ENCODE results near the gene ADAMTS12. TPM values are rescaled to one million over a fixed set of nuclear protein-coding genes. Genes with fewer than 3 reads are reported as not detected.

Gene ADAMTS12
- total RNA-seq, 1 experiment from 2014 or later, result 6.2 TPM

- no peaks in the 10 kb centered on the region for H3K79me2 ChIP-seq (ENCODE audit: insufficient read depth, low read length)
- no peak overlapping the region for H2BK20ac ChIP-seq (ENCODE audit: low read depth, low read length, poor library complexity, severe bottlenecking)
- peaks cover 5% of the 10 kb centered on the region for H3K4me1 ChIP-seq (ENCODE audit: insufficient read depth, low read length)
- no peak overlapping the region for H3K18ac ChIP-seq (ENCODE audit: insufficient read length, low read depth, low read length)
- H4K8ac ChIP-seq (replicated peaks; ENCODE audit: insufficient read length, low read depth, low read length), result no peak overlapping the region
- no peak overlapping the region for H2BK5ac ChIP-seq (ENCODE audit: insufficient read length, low read length)
- no peak overlapping the region for H3K23ac ChIP-seq (ENCODE audit: insufficient read length, low read depth, low read length)
- no peaks in the 10 kb centered on the region for H4K20me1 ChIP-seq (ENCODE audit: control insufficient read depth, insufficient read depth, insufficient read length)
- TF ChIP-seq CTCF (conservative IDR thresholded peaks at IDR 0.05), result no peak
- no peaks in the 10 kb centered on the region for H3K36me3 Mint-ChIP-seq (ENCODE audit: insufficient read depth in 1 of 3, low read depth in 3 of 3)
- no peaks in the 10 kb centered on the region for H3K27me3 Mint-ChIP-seq (ENCODE audit: low read depth)
- H4K91ac ChIP-seq (ENCODE audit: insufficient read length, low read depth, low read length), result no peak overlapping the region
- peaks cover 25 to 28% of the 10 kb centered on the region in 2 experiments for H3K4me1 Mint-ChIP-seq
- DNase-seq, result no peak
- H3K14ac ChIP-seq (ENCODE audit: insufficient read depth, low read length), result no peak overlapping the region
- no peak overlapping the region for H3T11ph ChIP-seq (ENCODE audit: low read length)
- no peak overlapping the region for H3K9ac ChIP-seq (ENCODE audit: extremely low read depth, insufficient read length, low read length)
- H3K27me3 ChIP-seq (ENCODE audit: insufficient read depth, low read length), result no peaks in the 10 kb centered on the region
- no peak overlapping the region for H2BK120ac ChIP-seq (ENCODE audit: low read depth, low read length, poor library complexity, severe bottlenecking)
- H2AK5ac ChIP-seq (ENCODE audit: insufficient read length, low read length), result no peak overlapping the region
- no peaks in the 10 kb centered on the region for H3K9me3 Mint-ChIP-seq
- H3K79me1 ChIP-seq (ENCODE audit: insufficient read depth, low read depth, low read length, poor library complexity, severe bottlenecking), result no peaks in the 10 kb centered on the region
- no peak overlapping the region for H2AFZ ChIP-seq (ENCODE audit: low read length)
- no peak overlapping the region for H3K4ac ChIP-seq (ENCODE audit: low read depth, low read length)
- no CpG with 5 or more reads among the region's 3 CpGs for WGBS (ENCODE audit: extremely low coverage, insufficient read length, low lambda C conversion rate)
- no peak overlapping the region for H2BK12ac ChIP-seq (ENCODE audit: insufficient read length, low read depth, low read length)
- H3K4me3 Mint-ChIP-seq, result no peak overlapping the region
- no peaks in the 10 kb centered on the region for H3K9me3 ChIP-seq (ENCODE audit: control insufficient read depth, low read depth, low read length)
- no peak overlapping the region for H3K27ac ChIP-seq (ENCODE audit: insufficient read length, low read depth, low read length)
- no peak overlapping the region for H3K56ac ChIP-seq (ENCODE audit: insufficient read length, low read depth, low read length)
- no peak overlapping the region for H3K4me2 ChIP-seq (ENCODE audit: insufficient read depth, insufficient read length, low read length)
- no peaks in the 10 kb centered on the region for H3K23me2 ChIP-seq (ENCODE audit: insufficient read length, low read depth, low read length, poor library complexity, severe bottlenecking)
- H4K5ac ChIP-seq (ENCODE audit: insufficient read length, low read depth, low read length), result no peak overlapping the region
- H2BK15ac ChIP-seq (ENCODE audit: low read depth, low read length), result no peak overlapping the region
- no peak overlapping the region; a peak in 1 of 7 replicates for H3K27ac Mint-ChIP-seq
These were observed 153.7 kb downstream of the ADAMTS12 start for GRCh38 chr5:33738097-33738496.

All from H9 (cell line).